MM.1S (cell line): ENCODE data around the gene KIAA1191.

Experiments
- DNase-seq: peaks from one replicate; pipeline ENCODE4 v3.0.0-alpha.2; 2015
- H2AFZ ChIP-seq: fragments of 300-600 bp; sonication (generic); 2 replicates; pipeline ENCODE4 v1.6.0; 2016; ENCODE audit warnings: antibody characterized with exemption, low read length
- H3F3A ChIP-seq: fragments of 300-600 bp; sonication (generic); 2 replicates; pipeline ENCODE4 v1.6.1; 2016; ENCODE audit warnings: mild to moderate bottlenecking, antibody characterized with exemption, low read length, moderate library complexity, mixed read lengths; ENCODE audit not compliant: insufficient read depth
- H3K27ac ChIP-seq: fragments of 300-600 bp; sonication (generic); 2 replicates; pipeline ENCODE4 v1.5.1; 2016; ENCODE audit warnings: mild to moderate bottlenecking, low read length
- H3K27me3 ChIP-seq: fragments of 300-600 bp; sonication (generic); replicated peaks from 2 replicates; pipeline ENCODE4 v1.6.0; 2016; ENCODE audit warnings: low read length; ENCODE audit not compliant: insufficient read depth
- H3K36me3 ChIP-seq: fragments of 300-600 bp; sonication (generic); replicated peaks from 2 replicates; pipeline ENCODE4 v1.6.1; 2016; ENCODE audit warnings: mild to moderate bottlenecking, low read length, mixed read lengths; ENCODE audit not compliant: insufficient read depth
- H3K4me1 ChIP-seq: fragments of 300-600 bp; sonication (generic); 2 replicates; pipeline ENCODE4 v1.6.1; 2016; ENCODE audit warnings: low read length, mixed read lengths
- H3K4me2 ChIP-seq: fragments of 300-600 bp; sonication (generic); 2 replicates; pipeline ENCODE4 v1.6.0; 2016; ENCODE audit warnings: low read depth, low read length
- H3K4me3 ChIP-seq: fragments of 300-600 bp; sonication (generic); 2 replicates; pipeline ENCODE4 v1.5.1; 2016; ENCODE audit warnings: low read length, mixed read lengths
- H3K79me2 ChIP-seq: fragments of 300-600 bp; sonication (generic); 2 replicates; pipeline ENCODE4 v1.6.1; 2016; ENCODE audit warnings: mixed run types, low read length, mixed read lengths
- H3K9ac ChIP-seq: fragments of 300-600 bp; sonication (generic); 2 replicates; pipeline ENCODE4 v1.6.1; 2016; ENCODE audit warnings: low read length, mixed read lengths
- H3K9me2 ChIP-seq: fragments of 300-600 bp; sonication (generic); replicated peaks from 2 replicates; pipeline ENCODE4 v1.6.1; 2016; ENCODE audit warnings: mild to moderate bottlenecking, low read length, mixed read lengths; ENCODE audit not compliant: insufficient read depth
- H3K9me3 ChIP-seq: fragments of 300-600 bp; sonication (generic); replicated peaks from 2 replicates; pipeline ENCODE4 v1.6.1; 2016; ENCODE audit warnings: mild to moderate bottlenecking, low read length, mixed read lengths; ENCODE audit not compliant: insufficient read depth
- H4K20me1 ChIP-seq: fragments of 300-600 bp; sonication (generic); 2 replicates; pipeline ENCODE4 v1.6.1; 2016; ENCODE audit warnings: mild to moderate bottlenecking, low read length, moderate library complexity, mixed read lengths; ENCODE audit not compliant: insufficient read depth
- CTCF ChIP-seq: fragments of 300-600 bp; sonication (generic); IDR thresholded peaks from 2 replicates; pipeline ENCODE4 v1.5.1; 2016; ENCODE audit warnings: antibody characterized with exemption, low read length, mixed read lengths
- EZH2 ChIP-seq: fragments of 300-600 bp; sonication (generic); optimal IDR thresholded peaks from 2 replicates; pipeline ENCODE3; 2017; ENCODE audit warnings: low read depth, mild to moderate bottlenecking, antibody characterized with exemption, low read length, mixed read lengths
- EZH2phosphoT487 ChIP-seq: fragments of 300-600 bp; sonication (generic); IDR thresholded peaks from 2 replicates; pipeline ENCODE4 v1.6.1; 2018; ENCODE audit warnings: antibody characterized with exemption, low read length

The KIAA1191 gene

DNA sequence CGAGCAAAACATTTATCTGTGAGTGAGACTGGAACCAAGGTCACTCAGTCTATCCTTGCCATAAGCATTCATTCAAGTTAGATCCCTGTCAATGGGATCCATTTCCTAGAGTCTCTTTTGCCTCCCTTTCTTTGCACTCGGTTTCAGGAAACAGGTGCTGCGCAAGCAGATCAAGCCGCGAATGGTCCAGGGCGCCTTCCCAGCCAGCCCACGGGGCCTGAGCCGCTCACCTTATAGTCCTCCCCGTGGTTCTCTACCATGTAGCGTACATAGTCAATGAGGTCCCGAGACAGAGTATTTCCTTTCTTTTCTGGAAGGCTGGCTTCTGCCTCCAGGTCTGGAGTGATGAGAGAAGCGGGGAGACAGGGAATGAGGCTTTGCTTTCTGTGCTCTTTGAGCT lies 23.4 kb upstream of the KIAA1191 start:
- Histone ChIP-seq H3K79me2 (peaks cover 55% of the 10 kb centered on the region), H3K4me1 (peaks cover 5% of the 10 kb centered on the region; the same call in 1 of the 2 replicates), H3K9me3 (no peaks in the 10 kb centered on the region), H4K20me1 (peaks cover 8% of the 10 kb centered on the region; the same call in 1 of the 2 replicates), H3K27ac (no peak overlapping the region), H2AFZ (no peak overlapping the region), H3K4me2 (no peak overlapping the region), H3K9ac (no peak overlapping the region), H3F3A (peaks cover 10% of the 10 kb centered on the region; the same call in 1 of the 2 replicates), H3K4me3 (no peak overlapping the region), H3K36me3 (peaks cover 14% of the 10 kb centered on the region; the same call in 1 of the 2 replicates), H3K9me2 (no peaks in the 10 kb centered on the region), H3K27me3 (no peaks in the 10 kb centered on the region)
- no peak for DNase-seq
- no peak for TF ChIP-seq CTCF
- TF ChIP-seq EZH2 = no peak
- no peak for TF ChIP-seq EZH2phosphoT487

DNA sequence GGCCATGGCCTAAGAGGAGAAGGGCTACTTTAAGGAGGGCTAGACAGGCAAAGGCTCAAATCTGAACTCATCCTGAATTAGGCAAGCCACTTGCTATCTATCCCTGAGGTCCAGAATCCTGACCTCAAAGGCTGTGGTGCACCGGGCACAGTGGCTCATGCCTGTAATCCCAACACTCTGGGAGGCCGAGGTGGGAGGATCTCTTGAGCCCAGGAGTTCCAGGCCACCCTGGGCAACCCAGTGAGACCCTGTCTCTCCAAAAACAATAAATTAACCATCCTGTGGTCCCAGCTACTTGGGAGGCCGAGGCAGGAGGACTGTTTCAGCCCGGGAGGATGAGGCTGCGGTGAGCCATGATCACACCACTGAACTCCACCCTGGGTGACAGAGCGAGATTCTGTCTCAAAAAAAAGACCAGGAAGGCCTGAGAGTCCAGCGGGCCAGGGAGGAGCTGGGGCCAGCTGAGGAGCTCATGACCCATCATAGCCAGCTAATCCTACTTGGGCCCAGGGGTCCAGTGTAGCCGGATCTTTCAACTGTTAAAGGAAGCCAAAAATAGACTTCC lies 22.9 kb upstream of the KIAA1191 start:
- H3K4me1 ChIP-seq = peaks cover 5% of the 10 kb centered on the region; the same call in 1 of the 2 replicates
- no peak overlapping the region for H3K4me3 ChIP-seq
- H2AFZ ChIP-seq = no peak overlapping the region
- H3F3A ChIP-seq = peaks cover 10% of the 10 kb centered on the region; the same call in 1 of the 2 replicates
- H3K9ac ChIP-seq = no peak overlapping the region
- no peak for DNase-seq
- H3K27me3 ChIP-seq = no peaks in the 10 kb centered on the region
- H3K36me3 ChIP-seq = peaks cover 14% of the 10 kb centered on the region; the same call in 1 of the 2 replicates
- H3K9me3 ChIP-seq = no peaks in the 10 kb centered on the region
- peaks cover 8% of the 10 kb centered on the region; the same call in 1 of the 2 replicates for H4K20me1 ChIP-seq
- no peaks in the 10 kb centered on the region for H3K9me2 ChIP-seq
- TF ChIP-seq CTCF = no peak
- TF ChIP-seq EZH2 = no peak
- no peak for TF ChIP-seq EZH2phosphoT487
- H3K4me2 ChIP-seq = no peak overlapping the region
- H3K27ac ChIP-seq = no peak overlapping the region
- peaks cover 49% of the 10 kb centered on the region for H3K79me2 ChIP-seq

GRCh38 chr5:176383961-176384360 lies 22.4 kb upstream of the KIAA1191 start:
- TF ChIP-seq EZH2 (no peak), EZH2phosphoT487 (no peak), CTCF (no peak)
- Histone ChIP-seq H3K9ac (no peak overlapping the region), H3K79me2 (peaks cover 45% of the 10 kb centered on the region), H3K4me1 (peaks cover 5% of the 10 kb centered on the region; the same call in 1 of the 2 replicates), H3K9me3 (no peaks in the 10 kb centered on the region), H3K27ac (no peak overlapping the region), H3K27me3 (no peaks in the 10 kb centered on the region), H3K9me2 (no peaks in the 10 kb centered on the region), H3K4me2 (no peak overlapping the region), H4K20me1 (peaks cover 8% of the 10 kb centered on the region; the same call in 1 of the 2 replicates), H2AFZ (no peak overlapping the region), H3K36me3 (peaks cover 14% of the 10 kb centered on the region; the same call in 1 of the 2 replicates), H3F3A (0 out of 2 replicates have a peak, but pooled peaks cover 5% of the 10 kb centered on the region), H3K4me3 (no peak overlapping the region)
- no peak for DNase-seq
